Tibial nerve (tissue), 4 donors: ENCODE data around the gene PCED1B.

ENCODE experiments used
- CTCF ChIP-seq, 5 experiments: fragments of 200-600 bp in 3 of 5; fragments of 450-650 bp in 2 of 5; sonication (generic) in 3 of 5; IDR thresholded peaks; one replicate each; pipeline ENCODE4 v1.5.1; 2016 to 2019; ENCODE audit warnings: antibody characterized with exemption in 5 of 5, mild to moderate bottlenecking in 3 of 5, moderate library complexity in 2 of 5
- EP300 ChIP-seq, 2 donors: sonication (generic); formaldehyde crosslinking; IDR thresholded peaks; one replicate each; pipeline ENCODE4 v1.6.1; 2017; ENCODE audit warnings: antibody characterized with exemption in 2 of 2, mild to moderate bottlenecking in 1 of 2
- POLR2A ChIP-seq, 2 donors: fragments of 450-650 bp; IDR thresholded peaks; one replicate each; pipeline ENCODE4 v1.6.1; 2017; ENCODE audit warnings: antibody characterized with exemption in 2 of 2, mild to moderate bottlenecking in 2 of 2, moderate library complexity in 2 of 2

- no peak for TF ChIP-seq POLR2A (IDR thresholded peaks at IDR 0.05)
- TF ChIP-seq CTCF (IDR thresholded peaks at IDR 0.05) = no peak
- TF ChIP-seq EP300 (IDR thresholded peaks at IDR 0.05) = no peak
Observed at GRCh38 chr12:47192051-47192450, 112.6 kb downstream of the PCED1B start.
